A549 treated with DMSO at 1 μM for 4 hours (cell line): ENCODE measurements around the gene RARG. TPM values are rescaled to one million over a fixed set of nuclear protein-coding genes. Genes with fewer than 3 reads are reported as not detected.

Experiments used
- total RNA-seq: library from RNA; stranded (reverse); fragments of 200-300 nt; extraction: Qiagen RNA extraction; gene quantifications from 5 replicates; pipeline ENCODE4 v1.2.3, GENCODE V29; 2022; ENCODE audit warnings: low read depth

RARG gene
- 24.4 to 34.3 TPM (median 29.3 TPM) in 5 replicates for total RNA-seq

GRCh38 chr12:53231921-53232645, at the start of gene RARG:
TSS of gene RARG (minus strand) at chr12:53232209. CDS start at chr12:53227545, 4,664 bp downstream.

DNA sequence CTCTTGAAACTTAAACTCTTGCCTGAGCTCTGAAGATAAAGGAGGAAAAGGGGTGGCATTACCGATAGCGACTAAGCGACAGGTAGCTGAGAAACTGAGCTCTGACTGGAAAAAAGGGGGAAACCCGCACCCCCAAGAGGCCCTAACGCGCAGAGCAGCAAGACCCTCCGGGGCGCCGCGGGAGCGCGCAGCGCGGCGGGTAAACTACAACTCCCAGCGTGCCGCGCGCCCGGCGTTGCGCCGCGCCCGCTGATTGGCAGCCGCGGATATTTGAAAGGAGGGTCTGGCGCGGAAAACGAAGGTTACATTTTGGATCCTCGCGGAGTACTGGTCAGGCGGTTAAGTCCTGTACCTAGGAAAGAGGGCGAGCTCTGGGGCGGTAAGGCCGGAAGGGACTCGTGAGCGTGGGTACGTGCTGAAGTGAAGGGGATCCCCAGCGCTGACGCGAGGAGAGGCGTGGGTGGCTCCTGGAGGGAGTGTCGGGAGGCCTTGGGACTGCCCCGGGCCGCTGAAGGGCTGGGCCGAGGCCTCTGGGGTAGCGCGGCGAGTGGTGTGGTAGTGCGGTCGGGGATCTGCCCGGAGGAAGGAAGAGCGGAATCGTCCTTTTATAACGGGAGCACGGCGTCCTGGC, 36.1 kb upstream of the RARG start, which contains the start of gene ESPL1:
Gene ESPL1, plus strand, starts transcription at position 301 of the 631 bp plus-strand sequence. CDS start 468 bp downstream, outside the sequence.

DNA sequence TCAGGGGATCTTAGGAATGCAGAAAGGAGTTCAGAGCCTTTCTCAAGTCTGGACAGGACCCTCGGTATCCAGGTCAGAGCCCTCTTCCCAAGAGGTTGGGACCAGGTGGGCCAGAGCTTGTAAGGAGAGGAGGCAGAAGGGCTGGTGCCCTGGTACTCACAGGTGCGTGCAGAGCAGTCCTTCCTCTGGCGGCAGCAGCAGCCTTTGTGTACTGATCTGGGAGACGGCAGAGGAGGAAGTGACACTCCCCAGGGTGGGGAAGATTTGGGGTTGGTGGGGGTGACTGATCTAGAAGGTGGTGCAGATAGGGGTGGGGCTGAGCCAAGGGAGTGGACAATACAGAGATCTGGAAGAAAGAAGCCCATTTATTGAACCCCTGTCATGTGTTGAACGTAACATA, 25.0 kb downstream of the RARG start, which contains the start of gene ITGB7:
Gene ITGB7, minus strand, starts transcription at position 210 of the 400 bp plus-strand sequence. CDS start 6,808 bp downstream, outside the sequence.

GRCh38 chr12:53180220-53180930, 51.6 kb downstream of the RARG start, which contains the start of the genes CSAD and ZNF740:
TSS of gene CSAD (minus strand) at chr12:53180925. CDS start at chr12:53173470, 7,455 bp downstream.
TSS of gene ZNF740 (plus strand) at chr12:53180722. CDS start at chr12:53181984, 1,262 bp downstream.

Other genes starting within 250 kb of the RARG start
- gene EIF4B, start 225.8 kb downstream of the RARG start, total RNA-seq: 258 to 413 TPM (median 299 TPM) in 5 replicates
- gene TNS2, start 182.1 kb downstream of the RARG start, total RNA-seq: 9.8 to 16.6 TPM (median 11.8 TPM) in 5 replicates
- gene SPRYD3, start 152.8 kb downstream of the RARG start, total RNA-seq: 33.6 to 40.3 TPM (median 36.2 TPM) in 5 replicates
- gene IGFBP6, start 134.5 kb downstream of the RARG start, total RNA-seq: 169 to 240 TPM (median 226 TPM) in 5 replicates
- 0.10 to 0.26 TPM (median 0.19 TPM) in 5 replicates for gene SOAT2, start 128.7 kb downstream of the RARG start, total RNA-seq
- 14.5 to 21.4 TPM (median 19.3 TPM) in 5 replicates for gene ZNF740, start 51.5 kb downstream of the RARG start, total RNA-seq
- 4.8 to 7.0 TPM (median 5.0 TPM) in 5 replicates for gene CSAD, start 51.3 kb downstream of the RARG start, total RNA-seq
- gene ITGB7, start 25.0 kb downstream of the RARG start, total RNA-seq: 0.26 to 0.47 TPM (median 0.31 TPM) in 5 replicates
- gene ESPL1, start 36.1 kb upstream of the RARG start, total RNA-seq: 15.6 to 25.1 TPM (median 20.0 TPM) in 5 replicates
- gene PFDN5, start 63.3 kb upstream of the RARG start, total RNA-seq: 495 to 550 TPM (median 496 TPM) in 5 replicates
- 85.4 to 102 TPM (median 93.8 TPM) in 5 replicates for gene MYG1, start 67.5 kb upstream of the RARG start, total RNA-seq
- 70.5 to 85.4 TPM (median 78.7 TPM) in 5 replicates for gene AAAS, start 89.4 kb upstream of the RARG start, total RNA-seq
- gene SP7, start 104.1 kb upstream of the RARG start, total RNA-seq: not detected in 5 replicates
- gene SP1, start 148.0 kb upstream of the RARG start, total RNA-seq: 22.3 to 29.9 TPM (median 28.6 TPM) in 5 replicates
- 0.92 to 2.6 TPM (median 1.9 TPM) in 5 replicates for gene AMHR2, start 191.6 kb upstream of the RARG start, total RNA-seq
- 304 to 405 TPM (median 367 TPM) in 5 replicates for gene PRR13, start 209.5 kb upstream of the RARG start, total RNA-seq
- gene PCBP2, start 219.9 kb upstream of the RARG start, total RNA-seq: 655 to 691 TPM (median 670 TPM) in 5 replicates